HG02852 (cell line): ENCODE results near the gene CIDEA.

ENCODE experiments used
- ATAC-seq: cut with Tn5 transposase; IDR thresholded peaks from one replicate; pipeline ENCODE4 v1.9.1; 2021; ENCODE audit warnings: mild to moderate bottlenecking, moderate library complexity; ENCODE audit not compliant: unreplicated experiment

The CIDEA gene

GRCh38 chr18:12271376-12272235 lies 17.4 kb downstream of the CIDEA start:
- peak; percentile 94 for ATAC-seq

GRCh38 chr18:12274793-12275192 lies 20.6 kb downstream of the CIDEA start:
- ATAC-seq: no peak

- ATAC-seq: no peak
These were observed 22.8 kb downstream of the CIDEA start for GRCh38 chr18:12276736-12277554.

GRCh38 chr18:12278215-12278671 lies 24.1 kb downstream of the CIDEA start:
- no peak for ATAC-seq

GRCh38 chr18:12278741-12279682 lies 24.9 kb downstream of the CIDEA start:
- ATAC-seq: no peak

- no peak for ATAC-seq
These were observed 25.8 kb downstream of the CIDEA start for GRCh38 chr18:12279781-12280531.

GRCh38 chr18:12281861-12282260 lies 27.7 kb downstream of the CIDEA start:
- no peak for ATAC-seq

GRCh38 chr18:12282442-12283039 lies 28.4 kb downstream of the CIDEA start:
- no peak for ATAC-seq

- ATAC-seq: no peak
These were observed 29.1 kb downstream of the CIDEA start for GRCh38 chr18:12283256-12283655.

GRCh38 chr18:12283666-12284065 lies 29.5 kb downstream of the CIDEA start:
- no peak for ATAC-seq

- no peak for ATAC-seq
These were observed 33.0 kb downstream of the CIDEA start for GRCh38 chr18:12287131-12287681.

- no peak for ATAC-seq
These were observed 33.7 kb downstream of the CIDEA start for GRCh38 chr18:12287684-12288402.

- no peak for ATAC-seq
These were observed 34.2 kb downstream of the CIDEA start for GRCh38 chr18:12288403-12288755.

- ATAC-seq: no peak
These were observed 35.9 kb downstream of the CIDEA start for GRCh38 chr18:12290086-12290485.

GRCh38 chr18:12291161-12291560 lies 37.0 kb downstream of the CIDEA start:
- ATAC-seq: no peak

GRCh38 chr18:12291690-12292089 lies 37.5 kb downstream of the CIDEA start:
- no peak for ATAC-seq

- no peak for ATAC-seq
These were observed 39.7 kb downstream of the CIDEA start for GRCh38 chr18:12293831-12294230.

- no peak for ATAC-seq
These were observed 41.4 kb downstream of the CIDEA start for GRCh38 chr18:12295389-12296086.
